GM13976 (cell line): ENCODE data around the gene BASP1.

Experiments
- DNase-seq: peaks from one replicate; pipeline ENCODE4 v3.0.0; 2012; ENCODE audit warnings: low spot score
- in situ Hi-C: fragments of 300-500 bp; cut with MboI; formaldehyde crosslinking; loops from one replicate; pipeline ENCODE4 v1.12.0; 2022; ENCODE audit warnings: low sequenced_read_pairs, mixed read lengths, inconsistent platforms; ENCODE audit not compliant: unreplicated experiment
- TF ChIP-seq, protein P1 (sequence below): IDR thresholded peaks from 2 replicates; pipeline ENCODE4 v1.5.1; 2012; ENCODE audit warnings: borderline replicate concordance, mild to moderate bottlenecking; ENCODE audit not compliant: insufficient read depth; ENCODE audit errors: extremely low read depth, missing control alignments, control extremely low read depth

Gene BASP1

GRCh38 chr5:17180330-17180843, 37.0 kb upstream of the BASP1 start:
- no peak for DNase-seq
- in situ Hi-C loops, result loop anchor here (10.0 kb wide), 1 partner anchor 396 kb away; no protein-coding TSS in a partner anchor
- TF ChIP-seq, protein P1, sequence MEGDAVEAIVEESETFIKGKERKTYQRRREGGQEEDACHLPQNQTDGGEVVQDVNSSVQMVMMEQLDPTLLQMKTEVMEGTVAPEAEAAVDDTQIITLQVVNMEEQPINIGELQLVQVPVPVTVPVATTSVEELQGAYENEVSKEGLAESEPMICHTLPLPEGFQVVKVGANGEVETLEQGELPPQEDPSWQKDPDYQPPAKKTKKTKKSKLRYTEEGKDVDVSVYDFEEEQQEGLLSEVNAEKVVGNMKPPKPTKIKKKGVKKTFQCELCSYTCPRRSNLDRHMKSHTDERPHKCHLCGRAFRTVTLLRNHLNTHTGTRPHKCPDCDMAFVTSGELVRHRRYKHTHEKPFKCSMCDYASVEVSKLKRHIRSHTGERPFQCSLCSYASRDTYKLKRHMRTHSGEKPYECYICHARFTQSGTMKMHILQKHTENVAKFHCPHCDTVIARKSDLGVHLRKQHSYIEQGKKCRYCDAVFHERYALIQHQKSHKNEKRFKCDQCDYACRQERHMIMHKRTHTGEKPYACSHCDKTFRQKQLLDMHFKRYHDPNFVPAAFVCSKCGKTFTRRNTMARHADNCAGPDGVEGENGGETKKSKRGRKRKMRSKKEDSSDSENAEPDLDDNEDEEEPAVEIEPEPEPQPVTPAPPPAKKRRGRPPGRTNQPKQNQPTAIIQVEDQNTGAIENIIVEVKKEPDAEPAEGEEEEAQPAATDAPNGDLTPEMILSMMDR, result no peak

DNA sequence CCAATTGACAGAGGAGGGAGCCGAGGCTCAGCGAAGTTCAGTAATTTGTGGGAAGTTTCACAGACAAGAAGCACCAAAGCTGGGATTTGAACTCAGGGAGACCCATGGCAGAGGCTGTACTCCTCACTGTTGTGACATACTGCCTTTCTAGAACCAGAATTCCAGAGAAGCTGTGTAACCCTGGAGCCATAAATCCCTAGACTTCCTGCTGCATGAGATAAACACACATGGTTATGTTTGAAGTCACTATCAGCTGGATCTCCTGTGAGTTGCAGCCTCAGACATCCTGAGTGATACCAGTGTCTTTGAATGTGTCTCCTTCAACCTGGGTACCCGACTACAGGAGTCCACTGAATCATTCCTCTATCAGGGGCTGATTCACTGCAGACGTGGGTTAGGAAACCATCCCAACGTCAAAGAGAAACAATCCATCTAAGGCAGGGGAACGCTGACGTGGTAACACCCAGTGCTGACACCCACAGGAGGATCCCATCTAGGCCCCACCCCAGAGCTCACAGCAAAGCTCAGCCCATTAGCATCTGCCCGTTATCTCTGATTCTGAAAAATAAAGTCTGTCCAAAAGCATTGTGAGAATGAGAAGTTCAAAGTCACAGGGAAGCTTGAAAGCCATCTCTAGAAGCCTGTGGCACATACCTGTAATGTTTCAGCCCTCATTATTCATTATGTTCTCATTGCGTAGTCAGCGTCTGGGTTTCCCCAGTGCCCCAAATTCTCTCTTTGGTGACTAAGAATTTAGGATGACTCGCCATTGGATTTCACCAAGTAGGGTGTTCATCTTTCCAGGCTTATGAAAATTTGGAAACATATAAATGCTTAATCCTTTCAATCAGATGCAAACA, 36.3 kb upstream of the BASP1 start:
- in situ Hi-C loops, result loop anchor here (10.0 kb wide), 1 partner anchor 396 kb away; no protein-coding TSS in a partner anchor
- TF ChIP-seq, protein P1, result no peak
- no peak for DNase-seq

- in situ Hi-C loops, result loop anchor here (10.0 kb wide), 1 partner anchor 398 kb away; no protein-coding TSS in a partner anchor
- no peak for DNase-seq
- TF ChIP-seq, protein P1, result no peak
These were observed 34.9 kb upstream of the BASP1 start for GRCh38 chr5:17182494-17182893.

DNA sequence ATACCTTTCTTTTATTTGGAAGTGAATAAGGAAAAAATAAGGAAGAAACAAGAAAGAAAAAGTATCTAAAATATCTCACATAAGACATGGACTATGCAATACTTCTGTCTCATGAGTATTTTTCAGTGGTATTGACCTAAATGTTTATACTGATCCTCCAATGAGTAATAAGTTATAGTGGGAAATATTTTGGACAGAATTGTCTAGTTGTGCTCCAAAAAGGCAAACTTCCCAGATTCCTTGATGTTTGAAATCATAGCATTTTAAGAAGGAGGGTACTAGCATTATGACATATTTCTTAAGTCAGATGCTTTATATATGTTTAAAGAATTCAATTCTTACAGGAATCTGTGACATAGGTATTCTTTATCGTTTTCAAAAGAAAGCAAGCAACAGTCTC, 34.5 kb upstream of the BASP1 start:
- TF ChIP-seq, protein P1, result no peak
- no peak for DNase-seq
- in situ Hi-C loops, result loop anchor here (10.0 kb wide), 1 partner anchor 398 kb away; no protein-coding TSS in a partner anchor

DNA sequence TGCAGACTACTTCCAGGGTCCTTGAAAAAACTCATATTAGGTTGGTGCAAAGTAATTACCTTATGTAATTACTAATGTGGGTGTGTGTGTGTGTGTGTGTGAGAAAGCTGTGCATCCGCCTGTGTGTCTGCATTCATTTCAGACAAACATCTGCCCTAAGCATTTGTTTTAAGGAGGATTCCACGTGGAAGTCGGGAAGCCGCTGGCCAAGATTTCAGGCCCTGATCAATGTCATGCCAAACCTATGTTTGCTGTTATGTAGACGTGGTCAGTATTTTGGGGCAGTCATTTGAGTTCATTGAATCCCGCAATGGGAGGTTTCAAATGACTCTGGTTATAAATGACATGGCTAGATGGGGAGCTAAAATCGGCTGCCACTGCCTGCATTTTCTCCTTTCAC, 33.6 kb upstream of the BASP1 start:
- in situ Hi-C loops, result loop anchor here (10.0 kb wide), 1 partner anchor 399 kb away; no protein-coding TSS in a partner anchor
- DNase-seq, result no peak
- TF ChIP-seq, protein P1, result no peak

GRCh38 chr5:17184588-17184987, 32.8 kb upstream of the BASP1 start:
- TF ChIP-seq, protein P1, result no peak
- in situ Hi-C loops, result loop anchor here (10.0 kb wide), 1 partner anchor 400 kb away; no protein-coding TSS in a partner anchor
- no peak for DNase-seq
